H9 (cell line): ENCODE data around the gene AGMO. TPM values are rescaled to one million over a fixed set of nuclear protein-coding genes. Genes with fewer than 3 reads are reported as not detected.

Experiments
- DNase-seq: peaks from one replicate; pipeline ENCODE4 v3.0.0-alpha.2; 2017
- H2AFZ ChIP-seq: one replicate; pipeline ENCODE4 v1.6.1; 2013; ENCODE audit warnings: mild to moderate bottlenecking, low read length, control low read depth, moderate library complexity
- H2AK5ac ChIP-seq: 2 replicates; pipeline ENCODE4 v1.6.1; 2013; ENCODE audit warnings: low read length, control low read depth, mixed read lengths; ENCODE audit not compliant: insufficient read length
- H2BK120ac ChIP-seq: one replicate; pipeline ENCODE4 v1.6.1; 2013; ENCODE audit warnings: low read depth, mild to moderate bottlenecking, low read length, control low read depth, inconsistent platforms; ENCODE audit not compliant: poor library complexity, severe bottlenecking
- H2BK12ac ChIP-seq: 2 replicates; pipeline ENCODE4 v1.6.1; 2013; ENCODE audit warnings: low read length, control low read depth, mixed read lengths, low read depth; ENCODE audit not compliant: insufficient read length
- H2BK15ac ChIP-seq: 2 replicates; pipeline ENCODE4 v1.6.1; 2013; ENCODE audit warnings: low read depth, low read length, control low read depth
- H2BK20ac ChIP-seq: one replicate; pipeline ENCODE4 v1.6.1; 2013; ENCODE audit warnings: low read depth, mild to moderate bottlenecking, low read length, control low read depth, inconsistent platforms; ENCODE audit not compliant: poor library complexity, severe bottlenecking
- H2BK5ac ChIP-seq: 2 replicates; pipeline ENCODE4 v1.6.1; 2013; ENCODE audit warnings: low read length, control low read depth, mixed read lengths; ENCODE audit not compliant: insufficient read length
- H3K14ac ChIP-seq: 2 replicates; pipeline ENCODE4 v1.6.1; 2013; ENCODE audit warnings: low read length, control low read depth; ENCODE audit not compliant: insufficient read depth
- H3K18ac ChIP-seq: 2 replicates; pipeline ENCODE4 v1.6.1; 2013; ENCODE audit warnings: low read depth, mild to moderate bottlenecking, mixed read lengths, low read length, control low read depth; ENCODE audit not compliant: insufficient read length
- H3K23ac ChIP-seq: 2 replicates; pipeline ENCODE4 v1.6.1; 2013; ENCODE audit warnings: low read length, control low read depth, mixed read lengths, low read depth; ENCODE audit not compliant: insufficient read length
- H3K23me2 ChIP-seq: 2 replicates; pipeline ENCODE4 v1.6.1; 2013; ENCODE audit warnings: low read depth, mild to moderate bottlenecking, mixed read lengths, low read length, control low read depth; ENCODE audit not compliant: insufficient read length, poor library complexity, severe bottlenecking
- H3K27ac ChIP-seq: 2 replicates; pipeline ENCODE4 v1.5.1; 2013; ENCODE audit warnings: low read length, control low read depth, mixed read lengths, low read depth; ENCODE audit not compliant: insufficient read length
- H3K27me3 ChIP-seq: 2 replicates; pipeline ENCODE4 v1.6.1; 2013; ENCODE audit warnings: low read length, control low read depth, inconsistent platforms; ENCODE audit not compliant: insufficient read depth
- H3K4ac ChIP-seq: 2 replicates; pipeline ENCODE4 v1.6.1; 2013; ENCODE audit warnings: low read depth, mild to moderate bottlenecking, control low read depth, inconsistent platforms, low read length, moderate library complexity
- H3K4me1 ChIP-seq: 2 replicates; pipeline ENCODE4 v1.6.1; 2013; ENCODE audit warnings: low read length, control low read depth, inconsistent platforms; ENCODE audit not compliant: insufficient read depth
- H3K4me2 ChIP-seq: 2 replicates; pipeline ENCODE4 v1.6.1; 2013; ENCODE audit warnings: low read length, control low read depth, mixed read lengths; ENCODE audit not compliant: insufficient read length, insufficient read depth
- H3K56ac ChIP-seq: 2 replicates; pipeline ENCODE4 v1.6.1; 2013; ENCODE audit warnings: low read depth, mild to moderate bottlenecking, mixed read lengths, low read length, control low read depth; ENCODE audit not compliant: insufficient read length
- H3K79me1 ChIP-seq: 2 replicates; pipeline ENCODE4 v1.6.1; 2013; ENCODE audit warnings: low read depth, mild to moderate bottlenecking, moderate library complexity, low read length, control low read depth, inconsistent platforms; ENCODE audit not compliant: insufficient read depth, poor library complexity, severe bottlenecking
- H3K79me2 ChIP-seq: 2 replicates; pipeline ENCODE4 v1.6.1; 2013; ENCODE audit warnings: low read length, control low read depth, inconsistent platforms; ENCODE audit not compliant: insufficient read depth
- H3K9ac ChIP-seq: 2 replicates; pipeline ENCODE4 v1.6.1; 2013; ENCODE audit warnings: low read length, control low read depth, mixed read lengths; ENCODE audit not compliant: insufficient read length; ENCODE audit errors: extremely low read depth
- H3K9me3 ChIP-seq: one replicate; pipeline ENCODE4 v1.6.1; 2013; ENCODE audit warnings: low read depth, low read length, inconsistent platforms; ENCODE audit not compliant: control insufficient read depth
- H3T11ph ChIP-seq: one replicate; pipeline ENCODE4 v1.6.1; 2013; ENCODE audit warnings: mild to moderate bottlenecking, low read length, control low read depth, inconsistent platforms
- H4K20me1 ChIP-seq: one replicate; pipeline ENCODE4 v1.6.1; 2013; ENCODE audit not compliant: control insufficient read depth, insufficient read length, insufficient read depth
- H4K5ac ChIP-seq: 2 replicates; pipeline ENCODE4 v1.6.1; 2013; ENCODE audit warnings: low read depth, mild to moderate bottlenecking, mixed read lengths, low read length, control low read depth; ENCODE audit not compliant: insufficient read length
- H4K8ac ChIP-seq: replicated peaks from 2 replicates; pipeline ENCODE4 v1.6.1; 2013; ENCODE audit warnings: low read length, control low read depth, mixed read lengths, low read depth; ENCODE audit not compliant: insufficient read length
- H4K91ac ChIP-seq: 2 replicates; pipeline ENCODE4 v1.6.1; 2013; ENCODE audit warnings: low read depth, mild to moderate bottlenecking, moderate library complexity, mixed read lengths, low read length, control low read depth; ENCODE audit not compliant: insufficient read length
- H3K27ac Mint-ChIP-seq, 3 experiments: 2 replicates in 2 of 3; 3 replicates in 1 of 3; pipeline ENCODE4 v1.8.0; 2020 to 2021; ENCODE audit warnings: mixed read lengths in 3 of 3, mild to moderate bottlenecking in 1 of 3, moderate library complexity in 1 of 3
- H3K27me3 Mint-ChIP-seq: 2 replicates; pipeline ENCODE4 v1.8.0; 2021; ENCODE audit warnings: low read depth, mild to moderate bottlenecking, moderate library complexity, mixed read lengths
- H3K36me3 Mint-ChIP-seq, 3 experiments: 2 replicates in 2 of 3; 3 replicates in 1 of 3; pipeline ENCODE4 v1.8.0; 2020 to 2021; ENCODE audit warnings: low read depth in 3 of 3, mixed read lengths in 3 of 3; ENCODE audit not compliant: insufficient read depth in 1 of 3
- H3K4me1 Mint-ChIP-seq, 2 experiments: 2 replicates each; pipeline ENCODE4 v1.8.0; 2020; ENCODE audit warnings: mixed read lengths in 2 of 2
- H3K4me3 Mint-ChIP-seq, 2 experiments: 2 replicates in 1 of 2; 3 replicates in 1 of 2; pipeline ENCODE4 v1.8.0; 2020 to 2021; ENCODE audit warnings: mild to moderate bottlenecking in 2 of 2, mixed read lengths in 2 of 2, moderate library complexity in 1 of 2
- H3K9me3 Mint-ChIP-seq, 2 experiments: 2 replicates in 1 of 2; 3 replicates in 1 of 2; pipeline ENCODE4 v1.8.0; 2020; ENCODE audit warnings: mild to moderate bottlenecking in 2 of 2, mixed read lengths in 2 of 2, moderate library complexity in 1 of 2
- WGBS: extraction: QIAGEN DNeasy Blood & Tissue Kit; methylation state at CpG from one replicate; pipeline ENCODE4 v1.1.7; 2013; ENCODE audit warnings: missing lambda C conversion rate, low lambda C conversion rate, mixed read lengths; ENCODE audit not compliant: insufficient read length; ENCODE audit errors: extremely low coverage; 5-methylcytosine and 5-hydroxymethylcytosine counted together
- total RNA-seq: library from RNA; stranded (reverse); gene quantifications from 2 replicates; pipeline ENCODE4 v1.2.1, GENCODE V29; 2021
- TF ChIP-seq, protein P1 (sequence below): fragments of 200-600 bp; sonication (generic); conservative IDR thresholded peaks from 3 replicates; pipeline ENCODE4 v1.8.0; 2021; ENCODE audit warnings: antibody characterized with exemption, mild to moderate bottlenecking

Gene AGMO
- total RNA-seq, 1 experiment from 2014 or later, result 0.70 TPM

- no peak overlapping the region for H3K23ac ChIP-seq
These were observed 847 bp downstream of the AGMO start for GRCh38 chr7:15560968-15561367.

More at GRCh38 chr7:15560968-15561367, 847 bp downstream of the AGMO start:
- Histone ChIP-seq H4K91ac (no peak overlapping the region), H2BK5ac (no peak overlapping the region), H3K14ac (no peak overlapping the region), H2BK120ac (no peak overlapping the region), H2BK12ac (no peak overlapping the region), H4K20me1 (no peaks in the 10 kb centered on the region), H2BK15ac (no peak overlapping the region), H4K8ac (no peak overlapping the region), H3K56ac (no peak overlapping the region), H3K4ac (no peak overlapping the region), H2AK5ac (no peak overlapping the region), H3K23me2 (no peaks in the 10 kb centered on the region), H3K4me2 (no peak overlapping the region), H4K5ac (no peak overlapping the region), H3K18ac (no peak overlapping the region), H3K9me3 (no peaks in the 10 kb centered on the region), H3K27me3 (no peaks in the 10 kb centered on the region), H2BK20ac (no peak overlapping the region), H3K9ac (no peak overlapping the region), H3K4me1 (no peaks in the 10 kb centered on the region), H3K79me2 (no peaks in the 10 kb centered on the region), H3K79me1 (no peaks in the 10 kb centered on the region), H3K27ac (no peak overlapping the region), H3T11ph (no peak overlapping the region), H2AFZ (no peak overlapping the region)
- peaks cover 5% of the 10 kb centered on the region in 2 experiments; a peak in 3 of 4 replicates for H3K4me1 Mint-ChIP-seq
- no peaks in the 10 kb centered on the region for H3K9me3 Mint-ChIP-seq
- DNase-seq, result no peak
- no peak overlapping the region for H3K4me3 Mint-ChIP-seq
- no peak overlapping the region for H3K27ac Mint-ChIP-seq
- H3K27me3 Mint-ChIP-seq, result no peaks in the 10 kb centered on the region
- TF ChIP-seq, protein P1, sequence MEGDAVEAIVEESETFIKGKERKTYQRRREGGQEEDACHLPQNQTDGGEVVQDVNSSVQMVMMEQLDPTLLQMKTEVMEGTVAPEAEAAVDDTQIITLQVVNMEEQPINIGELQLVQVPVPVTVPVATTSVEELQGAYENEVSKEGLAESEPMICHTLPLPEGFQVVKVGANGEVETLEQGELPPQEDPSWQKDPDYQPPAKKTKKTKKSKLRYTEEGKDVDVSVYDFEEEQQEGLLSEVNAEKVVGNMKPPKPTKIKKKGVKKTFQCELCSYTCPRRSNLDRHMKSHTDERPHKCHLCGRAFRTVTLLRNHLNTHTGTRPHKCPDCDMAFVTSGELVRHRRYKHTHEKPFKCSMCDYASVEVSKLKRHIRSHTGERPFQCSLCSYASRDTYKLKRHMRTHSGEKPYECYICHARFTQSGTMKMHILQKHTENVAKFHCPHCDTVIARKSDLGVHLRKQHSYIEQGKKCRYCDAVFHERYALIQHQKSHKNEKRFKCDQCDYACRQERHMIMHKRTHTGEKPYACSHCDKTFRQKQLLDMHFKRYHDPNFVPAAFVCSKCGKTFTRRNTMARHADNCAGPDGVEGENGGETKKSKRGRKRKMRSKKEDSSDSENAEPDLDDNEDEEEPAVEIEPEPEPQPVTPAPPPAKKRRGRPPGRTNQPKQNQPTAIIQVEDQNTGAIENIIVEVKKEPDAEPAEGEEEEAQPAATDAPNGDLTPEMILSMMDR, result no peak
- H3K36me3 Mint-ChIP-seq, result no peaks in the 10 kb centered on the region; a peak in 1 of 7 replicates
- no CpG with 5 or more reads among the region's 1 CpG for WGBS
